Ovary (tissue), 3 donors: ENCODE results near the gene ZNF217.

ENCODE experiments used
- CTCF ChIP-seq, 3 donors: fragments of 450-650 bp in 2 of 3; fragments of 200-600 bp in 1 of 3; IDR thresholded peaks; one replicate each; pipeline versions ENCODE4 v1.5.1 to v1.8.0; 2016 to 2022; ENCODE audit warnings: antibody characterized with exemption in 3 of 3, mild to moderate bottlenecking in 1 of 3
- EP300 ChIP-seq: sonication (generic); formaldehyde crosslinking; IDR thresholded peaks from one replicate; pipeline ENCODE4 v1.6.1; 2017; ENCODE audit warnings: antibody characterized with exemption
- POLR2A ChIP-seq: fragments of 450-650 bp; IDR thresholded peaks from one replicate; pipeline ENCODE4 v1.6.1; 2017; ENCODE audit warnings: antibody characterized with exemption, mild to moderate bottlenecking, moderate library complexity
- donor health status: DM: no; HTN: no; CAD: no.

DNA sequence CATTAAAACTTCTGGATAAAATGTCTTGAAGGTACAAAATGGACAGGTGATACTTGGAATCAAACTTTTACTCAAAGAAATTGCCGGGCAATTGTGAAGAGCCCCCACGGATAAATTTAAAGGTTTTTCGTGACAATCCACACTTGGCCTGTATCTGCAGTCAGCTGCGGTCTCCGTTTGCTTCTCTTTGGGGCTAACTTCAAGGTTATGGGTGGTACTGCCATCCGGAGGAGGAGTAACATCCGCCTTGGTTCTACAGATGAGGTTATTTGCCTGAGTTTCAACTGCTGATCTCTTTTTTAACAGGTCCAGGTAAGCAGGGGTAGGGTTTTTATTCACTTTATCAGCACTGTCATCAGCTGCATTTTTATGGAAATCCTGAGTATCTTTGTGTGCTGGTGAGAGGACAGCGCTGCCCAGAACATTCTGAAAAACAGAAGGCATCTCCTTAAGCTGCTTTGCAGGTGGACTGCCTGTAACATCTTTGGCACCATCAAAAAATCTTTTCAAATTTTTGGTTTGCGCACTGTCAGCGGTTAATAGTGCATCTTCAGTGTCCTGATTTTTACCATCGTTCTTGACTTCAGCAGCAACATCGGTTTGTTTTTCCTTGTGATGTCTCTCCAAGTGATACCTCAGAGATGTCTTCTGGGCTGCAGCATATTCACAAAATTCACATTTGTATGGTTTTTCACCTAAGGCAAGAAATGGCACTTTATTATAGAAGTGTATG lies 16.9 kb downstream of the ZNF217 start:
- no peak for TF ChIP-seq CTCF (IDR thresholded peaks at IDR 0.05)
- no peak for TF ChIP-seq EP300
- TF ChIP-seq POLR2A, result no peak
